Activated T-helper 1 cell treated with anti-CD3 and anti-CD28 coated beads, Interleukin-12 subunit alpha, Interleukin-12 subunit beta, Interleukin-2, Interleukin-4 antibody, amounts not matched to agents 30 ng/mL and 10 ng/mL and 1 ng/mL, durations not matched to agents 14 hours and 24 hours and 36 hours (primary cell): ENCODE measurements around the gene LMNTD2. TPM values are rescaled to one million over a fixed set of nuclear protein-coding genes. Genes with fewer than 3 reads are reported as not detected.
A peak's percentile ranks its signal among the peaks of the same experiment; 100 is the strongest.

Experiments
- DNase-seq: peaks from one replicate; pipeline ENCODE4 v3.0.0; 2021; ENCODE audit warnings: low spot score
- H3K27ac Mint-ChIP-seq: one replicate; pipeline ENCODE4 v1.8.0; 2021; ENCODE audit warnings: mild to moderate bottlenecking, mixed read lengths
- H3K27me3 Mint-ChIP-seq: one replicate; pipeline ENCODE4 v1.8.0; 2022; ENCODE audit warnings: mild to moderate bottlenecking, moderate library complexity, mixed read lengths; ENCODE audit not compliant: insufficient read depth
- H3K36me3 Mint-ChIP-seq: one replicate; pipeline ENCODE4 v1.8.0; 2021; ENCODE audit warnings: low read depth, mixed read lengths
- H3K4me1 Mint-ChIP-seq: one replicate; pipeline ENCODE4 v1.8.0; 2021; ENCODE audit warnings: low read depth, mixed read lengths
- H3K4me3 Mint-ChIP-seq: one replicate; pipeline ENCODE4 v1.8.0; 2021; ENCODE audit warnings: mild to moderate bottlenecking, moderate library complexity, mixed read lengths
- H3K9me3 Mint-ChIP-seq: one replicate; pipeline ENCODE4 v1.8.0; 2021; ENCODE audit warnings: mixed read lengths
- intact Hi-C: fragments of 100-400 bp; cut with micrococcal nuclease; formaldehyde crosslinking; loops from one replicate; pipeline ENCODE4 v1.15.1; 2024
- total RNA-seq: library from RNA; stranded (reverse); gene quantifications from 2 replicates; pipeline ENCODE4 v1.2.3, GENCODE V29; 2022

LMNTD2 gene
- total RNA-seq, 1 donor from 2014 or later: 0.47 TPM

GRCh38 chr11:569158-569885 lies 8.8 kb upstream of the LMNTD2 start:
- Mint-ChIP-seq H3K27me3 (peaks cover 6% of the 10 kb centered on the region), H3K4me3 (peak overlapping the region; percentile 79), H3K4me1 (peaks cover 16% of the 10 kb centered on the region), H3K36me3 (peaks cover 2% of the 10 kb centered on the region), H3K9me3 (no peaks in the 10 kb centered on the region), H3K27ac (peak overlapping the region; percentile 55)
- no peak for DNase-seq
- intact Hi-C loops: loop anchor here (2.0 kb wide), 4 partner anchors 33 to 227 kb away; partner anchors contain the start of genes LRRC56 and RNH1

GRCh38 chr11:568306-569157 lies 8.0 kb upstream of the LMNTD2 start:
- Mint-ChIP-seq H3K4me1 (peaks cover 15% of the 10 kb centered on the region), H3K27me3 (peaks cover 2% of the 10 kb centered on the region), H3K36me3 (peaks cover 6% of the 10 kb centered on the region), H3K4me3 (peak overlapping the region; percentile 79), H3K9me3 (no peaks in the 10 kb centered on the region), H3K27ac (no peak overlapping the region)
- intact Hi-C loops: loop anchor here (1.0 to 2.0 kb wide), 7 partner anchors 8 to 228 kb away; partner anchors contain the start of genes DEAF1, LMNTD2, LRRC56 and PHRF1
- DNase-seq: peak; percentile 97

GRCh38 chr11:567629-568292 lies 7.2 kb upstream of the LMNTD2 start:
- intact Hi-C loops: loop anchor here (1.0 to 2.0 kb wide), 7 partner anchors 7 to 229 kb away; partner anchors contain the start of genes DEAF1, LMNTD2, LRRC56 and PHRF1
- peak overlapping the region; percentile 65 for H3K27ac Mint-ChIP-seq
- H3K27me3 Mint-ChIP-seq: peaks cover under 1% of the 10 kb centered on the region
- H3K4me3 Mint-ChIP-seq: peak overlapping the region; percentile 89
- H3K36me3 Mint-ChIP-seq: peaks cover 7% of the 10 kb centered on the region
- no peaks in the 10 kb centered on the region for H3K9me3 Mint-ChIP-seq
- peaks cover 16% of the 10 kb centered on the region for H3K4me1 Mint-ChIP-seq
- DNase-seq: no peak

GRCh38 chr11:567011-567628 lies 6.6 kb upstream of the LMNTD2 start:
- Mint-ChIP-seq H3K4me3 (peak overlapping the region; percentile 89), H3K27me3 (no peaks in the 10 kb centered on the region), H3K4me1 (peaks cover 16% of the 10 kb centered on the region), H3K36me3 (peaks cover 7% of the 10 kb centered on the region), H3K9me3 (no peaks in the 10 kb centered on the region), H3K27ac (peak overlapping the region; percentile 65)
- no peak for DNase-seq
- intact Hi-C loops: no loop called here

- peak overlapping the region; percentile 89 for H3K4me3 Mint-ChIP-seq
- H3K27ac Mint-ChIP-seq: no peak overlapping the region
- no peak for DNase-seq
- intact Hi-C loops: no loop called here
- peaks cover 16% of the 10 kb centered on the region for H3K4me1 Mint-ChIP-seq
- H3K9me3 Mint-ChIP-seq: no peaks in the 10 kb centered on the region
- H3K36me3 Mint-ChIP-seq: peaks cover 9% of the 10 kb centered on the region
- no peaks in the 10 kb centered on the region for H3K27me3 Mint-ChIP-seq
These were observed 5.5 kb upstream of the LMNTD2 start for GRCh38 chr11:565921-566509.

- H3K36me3 Mint-ChIP-seq: peaks cover 9% of the 10 kb centered on the region
- no peaks in the 10 kb centered on the region for H3K9me3 Mint-ChIP-seq
- no peaks in the 10 kb centered on the region for H3K27me3 Mint-ChIP-seq
- intact Hi-C loops: no loop called here
- no peak overlapping the region for H3K4me3 Mint-ChIP-seq
- peaks cover 22% of the 10 kb centered on the region for H3K4me1 Mint-ChIP-seq
- peak overlapping the region; percentile 40 for H3K27ac Mint-ChIP-seq
- DNase-seq: no peak
These were observed 3.5 kb upstream of the LMNTD2 start for GRCh38 chr11:563812-564578.

GRCh38 chr11:563066-563811 lies 2.7 kb upstream of the LMNTD2 start:
- Mint-ChIP-seq H3K9me3 (no peaks in the 10 kb centered on the region), H3K4me1 (peaks cover 22% of the 10 kb centered on the region), H3K36me3 (peaks cover 9% of the 10 kb centered on the region), H3K4me3 (no peak overlapping the region), H3K27ac (peak overlapping the region; percentile 40), H3K27me3 (no peaks in the 10 kb centered on the region)
- intact Hi-C loops: no loop called here
- no peak for DNase-seq

- DNase-seq: no peak
- H3K36me3 Mint-ChIP-seq: peaks cover 9% of the 10 kb centered on the region
- H3K27ac Mint-ChIP-seq: no peak overlapping the region
- no peaks in the 10 kb centered on the region for H3K9me3 Mint-ChIP-seq
- peaks cover 16% of the 10 kb centered on the region for H3K4me1 Mint-ChIP-seq
- peak overlapping the region; percentile 95 for H3K4me3 Mint-ChIP-seq
- peaks cover 5% of the 10 kb centered on the region for H3K27me3 Mint-ChIP-seq
- intact Hi-C loops: no loop called here
These were observed 1.6 kb upstream of the LMNTD2 start for GRCh38 chr11:562046-562645.

GRCh38 chr11:561148-562003 lies 838 bp upstream of the LMNTD2 start:
- no peak for DNase-seq
- peak overlapping the region; percentile 71 for H3K27ac Mint-ChIP-seq
- intact Hi-C loops: loop anchor here (2.0 kb wide), 1 partner anchor 165 kb away; no protein-coding TSS in a partner anchor
- H3K9me3 Mint-ChIP-seq: no peaks in the 10 kb centered on the region
- peak overlapping the region; percentile 95 for H3K4me3 Mint-ChIP-seq
- peaks cover 9% of the 10 kb centered on the region for H3K36me3 Mint-ChIP-seq
- peaks cover 11% of the 10 kb centered on the region for H3K4me1 Mint-ChIP-seq
- peaks cover 8% of the 10 kb centered on the region for H3K27me3 Mint-ChIP-seq

- Mint-ChIP-seq H3K27ac (peak overlapping the region; percentile 18), H3K36me3 (peaks cover 9% of the 10 kb centered on the region), H3K9me3 (no peaks in the 10 kb centered on the region), H3K27me3 (peaks cover 10% of the 10 kb centered on the region), H3K4me1 (peaks cover 11% of the 10 kb centered on the region), H3K4me3 (peak overlapping the region; percentile 48)
- intact Hi-C loops: loop anchor here (1.0 to 2.0 kb wide), 5 partner anchors 8 to 167 kb away; partner anchors contain the start of genes IRF7 and LRRC56
- DNase-seq: no peak
These were observed 730 bp downstream of the LMNTD2 start for GRCh38 chr11:559712-560304.
